ENCODE results near the gene C17orf113. TPM values are rescaled to one million over a fixed set of nuclear protein-coding genes. Genes with fewer than 3 reads are reported as not detected.

C17orf113 gene
- total RNA-seq, 2 experiments from 2014 or later: 0.42 to 0.55 TPM

GRCh38 chr17:42052346-42052877, 2.0 kb upstream of the C17orf113 start:
- Mint-ChIP-seq H3K27ac (no peak overlapping the region), H3K36me3 (ENCODE audit: low read depth) (no peaks in the 10 kb centered on the region), H3K4me1 (ENCODE audit: low read depth) (peaks cover 17% of the 10 kb centered on the region), H3K27me3 (peaks cover 46% of the 10 kb centered on the region), H3K4me3 (peak overlapping the region; percentile 16), H3K9me3 (no peaks in the 10 kb centered on the region)
- no peak overlapping the region for H3K4me3 ChIP-seq (ENCODE audit: low read length)
- no peak overlapping the region for H3K27ac ChIP-seq (ENCODE audit: low read depth in 1 of 2, low read length in 2 of 2)
- H3K9me3 ChIP-seq (ENCODE audit: control insufficient read depth in 1 of 2, insufficient read depth in 1 of 2, low read length in 2 of 2): no peaks in the 10 kb centered on the region
- peaks cover 13 to 16% of the 10 kb centered on the region in 2 experiments for H3K27me3 ChIP-seq (ENCODE audit: control insufficient read depth in 1 of 2, insufficient read depth in 2 of 2, low read length in 2 of 2)
- TF ChIP-seq CTCF (IDR thresholded peaks at IDR 0.05): no peak
- peaks cover 15% of the 10 kb centered on the region for H3K4me1 ChIP-seq (ENCODE audit: insufficient read depth, low read length)
- H3K36me3 ChIP-seq (ENCODE audit: insufficient read depth, low read length): no peaks in the 10 kb centered on the region
- DNase-seq (no peak), ATAC-seq (ENCODE audit: poor library complexity) (no peak)
- intact Hi-C loops (cut with DNase I, micrococcal nuclease): no loop called here
- ChIA-PET CTCF (no interaction called here), POLR2A (no interaction called here)

- Mint-ChIP-seq H3K4me1 (ENCODE audit: low read depth) (peaks cover 17% of the 10 kb centered on the region), H3K4me3 (peak overlapping the region; percentile 45), H3K27ac (no peak overlapping the region), H3K36me3 (ENCODE audit: low read depth) (no peaks in the 10 kb centered on the region), H3K9me3 (no peaks in the 10 kb centered on the region), H3K27me3 (peaks cover 46% of the 10 kb centered on the region)
- no peak overlapping the region for H3K4me3 ChIP-seq (ENCODE audit: low read length)
- no peaks in the 10 kb centered on the region for H3K36me3 ChIP-seq (ENCODE audit: insufficient read depth, low read length)
- intact Hi-C loops (cut with DNase I, micrococcal nuclease): no loop called here
- POLR2A ChIA-PET: interaction anchor here (1.2 kb wide), 1 partner anchor 85 kb away, joined by 3 read pairs; the partner anchor contains the start of gene CNP
- H3K27ac ChIP-seq (ENCODE audit: low read depth in 1 of 2, low read length in 2 of 2): no peak overlapping the region
- ATAC-seq (ENCODE audit: poor library complexity) (no peak), DNase-seq (no peak)
- H3K27me3 ChIP-seq (ENCODE audit: control insufficient read depth in 1 of 2, insufficient read depth in 2 of 2, low read length in 2 of 2): peaks cover 9 to 16% of the 10 kb centered on the region in 2 experiments
- TF ChIP-seq CTCF (IDR thresholded peaks at IDR 0.05): no peak
- peaks cover 15% of the 10 kb centered on the region for H3K4me1 ChIP-seq (ENCODE audit: insufficient read depth, low read length)
- no peaks in the 10 kb centered on the region for H3K9me3 ChIP-seq (ENCODE audit: control insufficient read depth in 1 of 2, insufficient read depth in 1 of 2, low read length in 2 of 2)
- CTCF ChIA-PET: no interaction called here
These were observed 1.2 kb upstream of the C17orf113 start for GRCh38 chr17:42051645-42052044.

GRCh38 chr17:42051013-42051400, 606 bp upstream of the C17orf113 start:
- H3K9me3 ChIP-seq (ENCODE audit: control insufficient read depth in 1 of 2, insufficient read depth in 1 of 2, low read length in 2 of 2): no peaks in the 10 kb centered on the region
- peaks cover 15% of the 10 kb centered on the region for H3K4me1 ChIP-seq (ENCODE audit: insufficient read depth, low read length)
- ChIA-PET POLR2A (interaction anchor here (1.2 kb wide), 1 partner anchor 84 kb away, joined by 3 read pairs; the partner anchor contains the start of gene CNP), CTCF (no interaction called here)
- DNase-seq (no peak), ATAC-seq (ENCODE audit: poor library complexity) (no peak)
- intact Hi-C loops (cut with DNase I, micrococcal nuclease): no loop called here
- H3K27ac ChIP-seq (ENCODE audit: low read depth in 1 of 2, low read length in 2 of 2): no peak overlapping the region
- no peaks in the 10 kb centered on the region for H3K36me3 ChIP-seq (ENCODE audit: insufficient read depth, low read length)
- peak overlapping the region; percentile 54 for H3K4me3 ChIP-seq (ENCODE audit: low read length)
- Mint-ChIP-seq H3K9me3 (no peaks in the 10 kb centered on the region), H3K4me1 (ENCODE audit: low read depth) (peaks cover 17% of the 10 kb centered on the region), H3K27me3 (peaks cover 43% of the 10 kb centered on the region), H3K4me3 (peak overlapping the region; percentile 78), H3K36me3 (ENCODE audit: low read depth) (no peaks in the 10 kb centered on the region), H3K27ac (no peak overlapping the region)
- peaks cover 9 to 16% of the 10 kb centered on the region in 2 experiments for H3K27me3 ChIP-seq (ENCODE audit: control insufficient read depth in 1 of 2, insufficient read depth in 2 of 2, low read length in 2 of 2)
- TF ChIP-seq CTCF (IDR thresholded peaks at IDR 0.05): no peak
